CD4-positive, alpha-beta T cell treated with Interleukin-15 for 1 hour (primary cell): ENCODE data around the gene PTER.
A peak's percentile ranks its signal among the peaks of the same experiment; 100 is the strongest.

Experiments used
- DNase-seq: peaks from one replicate; pipeline ENCODE4 v3.0.0-alpha.2; 2020

PTER gene, protein sequence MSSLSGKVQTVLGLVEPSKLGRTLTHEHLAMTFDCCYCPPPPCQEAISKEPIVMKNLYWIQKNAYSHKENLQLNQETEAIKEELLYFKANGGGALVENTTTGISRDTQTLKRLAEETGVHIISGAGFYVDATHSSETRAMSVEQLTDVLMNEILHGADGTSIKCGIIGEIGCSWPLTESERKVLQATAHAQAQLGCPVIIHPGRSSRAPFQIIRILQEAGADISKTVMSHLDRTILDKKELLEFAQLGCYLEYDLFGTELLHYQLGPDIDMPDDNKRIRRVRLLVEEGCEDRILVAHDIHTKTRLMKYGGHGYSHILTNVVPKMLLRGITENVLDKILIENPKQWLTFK

DNA sequence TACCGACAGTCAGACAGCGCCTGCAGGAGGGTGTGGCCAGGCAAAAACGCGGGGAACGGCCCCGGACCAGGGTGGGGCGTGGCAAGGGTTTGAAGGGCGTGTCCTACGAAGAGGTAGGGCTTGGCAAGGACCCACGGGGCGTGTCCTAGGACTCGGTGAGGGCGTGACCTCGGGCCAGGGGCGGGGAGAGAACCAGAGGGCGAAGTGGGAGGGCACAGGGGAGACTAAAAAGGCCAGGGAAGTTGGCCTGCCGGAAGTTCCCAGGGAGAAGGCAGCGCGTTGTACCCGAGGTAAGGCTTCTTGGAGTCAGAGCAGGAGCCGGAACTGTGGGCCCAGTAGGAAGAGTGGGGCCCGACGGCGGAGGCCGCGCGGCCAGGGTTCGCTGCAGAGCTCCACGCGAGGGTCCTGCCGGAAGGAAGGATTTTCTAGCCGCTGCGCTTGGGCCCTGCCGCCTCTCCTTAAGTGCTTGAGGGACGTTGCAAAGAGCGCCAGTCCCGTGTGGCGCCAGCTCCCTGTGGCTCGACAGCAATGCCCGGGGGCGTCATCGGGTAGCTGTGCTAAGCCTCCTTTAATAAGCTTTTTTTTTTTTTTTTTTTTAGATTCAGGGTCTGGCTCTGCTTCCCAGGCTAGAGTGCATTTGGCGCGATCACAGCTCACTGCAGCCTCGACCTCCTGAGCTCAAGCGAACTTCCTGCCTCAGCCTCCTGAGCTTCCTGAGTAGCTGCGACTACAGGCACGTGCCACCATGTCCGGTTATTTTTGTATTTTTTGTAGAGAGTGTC lies at the start of gene PTER:
Gene PTER (plus strand): TSS at position 253 of the 782 bp plus-strand sequence. CDS start 47,375 bp downstream, outside the sequence.
- DNase-seq: peak; percentile 95

DNA sequence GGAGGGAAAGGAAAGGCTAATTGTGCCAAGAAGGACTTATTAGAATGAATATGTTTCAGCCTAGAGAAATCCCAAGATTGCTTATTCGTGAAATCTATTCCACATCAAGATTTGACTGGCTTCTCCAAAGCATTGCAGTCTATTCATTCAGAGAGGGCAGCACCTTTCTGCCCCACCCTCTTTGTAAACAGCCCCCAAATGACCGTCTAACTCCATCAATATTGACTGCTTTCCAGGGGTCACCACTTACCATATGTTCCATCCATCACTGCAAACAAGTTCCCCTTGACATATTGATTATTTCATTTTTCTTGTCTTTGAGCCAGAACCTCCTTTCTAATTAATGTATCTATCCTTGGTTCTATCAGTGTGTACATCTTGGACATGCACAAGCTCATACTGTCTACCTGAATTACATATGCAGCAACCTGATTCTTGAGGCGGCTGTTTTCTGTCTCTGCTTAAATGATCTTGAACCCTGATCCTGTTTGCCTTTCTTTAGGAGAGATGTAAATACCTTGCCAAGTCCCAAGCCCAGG lies 44.2 kb upstream of the PTER start:
- DNase-seq: no peak

DNA sequence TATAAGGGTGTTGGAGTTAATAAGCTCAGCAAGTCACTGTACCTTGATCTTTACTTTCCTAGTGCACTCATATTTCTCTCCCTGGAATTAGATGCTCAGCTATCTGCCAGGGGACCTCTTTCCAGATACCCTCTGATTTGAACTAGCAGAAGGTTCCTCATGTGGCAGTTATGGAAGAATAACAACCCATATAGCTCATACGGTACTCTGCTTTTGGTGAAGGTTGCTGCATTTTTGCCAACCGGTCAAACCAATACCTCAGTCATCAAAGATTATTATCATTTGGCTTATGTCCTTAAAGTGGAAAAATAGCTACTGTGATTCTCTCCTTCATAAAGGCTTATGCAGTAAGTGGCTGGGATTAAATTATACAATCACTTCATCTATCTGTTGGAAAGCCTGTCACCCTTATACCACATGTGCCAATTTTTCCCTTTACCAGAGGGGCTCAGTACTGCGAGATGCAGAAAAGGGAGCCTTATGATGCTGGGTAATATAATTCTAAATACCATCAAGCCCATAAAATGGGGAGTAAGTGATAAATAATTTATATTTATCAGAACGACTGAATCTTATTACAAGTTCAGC lies 43.4 kb upstream of the PTER start:
- DNase-seq: no peak

DNA sequence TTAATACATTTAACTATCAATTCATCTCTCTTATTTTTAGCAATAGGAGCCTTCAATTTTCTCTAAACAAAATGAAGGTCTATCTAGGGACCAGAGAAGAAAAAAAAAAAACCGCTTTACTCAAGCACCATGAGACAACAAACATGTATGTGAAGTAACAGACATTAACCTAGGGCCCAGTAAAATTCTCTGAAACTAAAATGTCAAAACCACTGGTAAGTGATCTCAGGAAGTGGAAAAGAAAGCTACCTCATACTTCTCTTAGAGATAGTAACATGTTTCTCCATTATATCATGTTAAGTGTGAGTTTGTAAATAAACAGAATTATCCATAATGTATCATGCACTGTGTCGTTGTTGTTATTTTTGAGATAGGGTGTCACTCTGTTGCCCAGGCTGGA lies 35.4 kb upstream of the PTER start:
- DNase-seq: no peak

DNA sequence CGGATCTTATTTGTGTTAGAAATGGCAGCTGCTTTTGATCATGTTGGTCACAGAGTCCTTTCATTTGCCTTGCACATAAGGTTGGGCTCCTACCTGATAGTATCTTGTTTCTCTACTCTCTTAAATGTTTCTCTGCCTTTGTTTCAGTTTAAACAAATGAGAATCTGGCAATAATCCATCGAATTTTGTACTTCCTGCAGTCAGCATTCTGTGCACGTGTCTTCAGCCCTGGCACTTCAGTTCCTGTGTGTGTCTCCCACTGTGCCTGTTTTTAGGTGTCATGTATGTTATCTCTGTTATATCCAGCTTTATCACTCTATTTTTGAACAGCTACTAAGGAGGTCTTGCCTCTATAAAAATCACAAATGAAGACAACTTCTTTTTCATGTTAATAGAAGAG lies 28.4 kb upstream of the PTER start:
- no peak for DNase-seq

DNA sequence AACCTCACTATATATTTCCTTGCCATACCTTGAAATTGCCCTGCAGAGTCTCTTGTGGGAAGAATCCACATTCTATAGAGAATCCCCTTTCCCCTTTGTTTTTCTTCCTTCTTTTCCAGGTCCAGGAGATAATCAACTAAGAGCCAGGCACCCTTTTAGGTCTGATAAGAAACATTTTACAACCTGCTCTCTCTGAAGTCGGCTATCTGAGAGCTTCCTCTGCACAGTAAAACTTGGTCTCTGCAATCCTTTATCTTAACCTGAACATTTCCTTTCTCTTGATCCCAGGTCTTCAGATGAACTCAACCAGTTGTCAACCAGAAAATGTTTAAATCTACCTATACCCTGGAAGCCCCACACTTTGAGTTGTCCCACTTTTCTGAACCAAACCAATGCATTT lies 19.5 kb upstream of the PTER start:
- DNase-seq: no peak

DNA sequence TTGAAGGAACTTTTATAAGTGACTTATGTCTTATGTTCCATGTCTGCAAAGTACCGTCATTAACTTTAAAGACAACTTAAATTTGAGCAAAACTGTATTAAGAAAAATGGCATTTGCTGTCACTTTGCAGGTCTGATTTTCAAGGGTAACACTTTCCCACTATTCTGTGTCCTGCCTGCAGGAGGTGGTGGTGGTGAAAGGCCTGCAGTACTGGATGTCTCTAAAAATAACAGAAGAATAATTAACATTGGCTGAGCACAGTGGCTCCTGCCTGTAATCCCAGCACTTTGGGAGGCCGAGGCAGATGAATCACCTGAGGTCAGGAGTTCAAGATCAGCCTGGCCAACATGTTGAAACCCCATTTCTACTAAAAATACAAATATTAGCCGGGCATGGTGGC lies 13.2 kb upstream of the PTER start:
- DNase-seq: no peak

DNA sequence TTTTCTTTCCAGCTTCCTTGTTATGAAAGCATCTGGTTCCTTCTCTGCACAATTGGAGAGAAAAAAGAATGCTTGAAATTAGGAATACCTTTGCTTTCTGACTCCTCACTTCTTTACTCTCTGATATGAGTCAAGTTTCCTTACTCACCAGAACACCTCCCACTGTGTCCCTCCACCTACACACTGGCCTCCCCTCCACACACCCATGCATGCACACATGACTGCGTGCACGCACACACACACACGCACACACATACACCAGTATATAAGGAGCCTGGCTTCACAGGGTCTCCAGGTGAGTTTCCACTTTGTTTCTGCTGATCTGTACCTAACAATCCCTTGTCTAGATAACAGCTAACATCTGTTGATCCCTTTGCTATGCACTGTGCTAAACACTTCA lies 11.4 kb upstream of the PTER start:
- DNase-seq: no peak

DNA sequence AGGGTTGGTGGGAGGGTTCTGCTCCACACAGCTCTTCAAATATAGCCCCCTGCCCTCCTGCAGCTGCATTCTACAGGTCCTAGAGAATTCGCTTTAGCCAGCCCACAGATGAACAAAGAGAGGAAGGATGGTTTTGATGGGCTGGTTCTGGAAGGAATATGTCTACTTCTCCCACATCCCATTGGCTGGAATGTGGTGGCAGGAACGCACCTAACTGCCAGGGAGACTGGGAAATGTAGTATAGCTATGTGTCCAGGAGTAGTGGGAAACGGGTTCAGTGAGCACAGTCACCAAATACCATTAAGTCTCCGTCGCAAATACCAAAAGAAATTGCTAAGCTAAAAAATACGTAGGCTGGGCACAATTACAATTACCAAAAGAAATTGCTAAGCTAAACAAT lies 7.3 kb upstream of the PTER start:
- DNase-seq: no peak

DNA sequence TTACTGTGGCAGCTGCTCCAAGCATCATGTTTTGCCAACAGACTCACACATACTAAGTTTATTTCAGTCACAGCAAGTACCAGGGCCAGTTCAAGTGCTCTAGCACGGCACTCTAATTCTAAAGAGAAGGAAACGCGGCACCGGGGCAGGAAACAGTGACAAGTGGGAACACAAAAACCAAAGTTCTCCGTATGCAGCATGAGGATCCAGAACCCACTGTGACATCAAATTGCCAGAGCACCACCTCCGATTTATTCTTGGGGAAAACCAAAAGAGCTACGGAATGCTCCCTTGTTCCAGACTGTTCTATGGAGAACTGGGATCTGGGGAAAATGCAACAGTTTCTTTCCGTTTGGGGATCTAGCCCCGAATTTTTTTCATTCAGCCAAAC lies 448 bp upstream of the PTER start:
- no peak for DNase-seq

DNA sequence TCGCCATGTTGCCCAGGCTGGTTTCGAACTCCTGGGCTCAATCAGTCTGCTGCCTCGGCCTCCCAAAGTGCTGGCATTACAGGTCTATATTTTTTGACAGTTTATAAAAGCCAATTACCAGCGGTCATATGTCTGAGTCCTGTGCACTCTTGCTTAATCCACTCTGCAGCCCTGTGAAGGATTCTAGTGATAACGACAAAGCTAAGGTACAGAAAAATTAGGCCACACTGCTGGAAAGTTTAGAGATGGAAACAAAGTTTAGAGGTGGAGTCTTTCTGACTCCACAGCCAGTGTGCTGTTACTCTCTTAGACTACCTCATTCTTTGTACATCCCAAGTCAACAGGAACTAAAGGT lies 707 bp downstream of the PTER start:
- DNase-seq: no peak

DNA sequence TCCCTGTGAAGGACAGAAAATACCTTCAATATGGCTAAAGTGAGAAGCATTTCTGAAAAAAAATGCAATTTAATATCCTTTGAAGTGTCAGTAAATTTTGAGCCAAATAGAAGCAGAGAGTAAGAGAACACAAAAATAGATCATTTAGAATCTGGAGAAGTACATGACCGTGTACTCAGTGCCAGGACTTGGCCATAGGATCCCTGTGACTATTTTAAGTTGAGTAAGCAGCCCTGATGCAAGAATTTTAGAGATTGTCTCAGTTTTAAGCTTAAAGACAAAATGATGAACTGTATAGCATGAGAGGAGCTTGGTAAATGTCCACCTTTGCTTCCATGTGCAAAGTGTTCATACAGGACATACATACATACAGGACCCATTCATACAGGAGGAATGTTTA lies 2.5 kb downstream of the PTER start:
- DNase-seq: no peak

DNA sequence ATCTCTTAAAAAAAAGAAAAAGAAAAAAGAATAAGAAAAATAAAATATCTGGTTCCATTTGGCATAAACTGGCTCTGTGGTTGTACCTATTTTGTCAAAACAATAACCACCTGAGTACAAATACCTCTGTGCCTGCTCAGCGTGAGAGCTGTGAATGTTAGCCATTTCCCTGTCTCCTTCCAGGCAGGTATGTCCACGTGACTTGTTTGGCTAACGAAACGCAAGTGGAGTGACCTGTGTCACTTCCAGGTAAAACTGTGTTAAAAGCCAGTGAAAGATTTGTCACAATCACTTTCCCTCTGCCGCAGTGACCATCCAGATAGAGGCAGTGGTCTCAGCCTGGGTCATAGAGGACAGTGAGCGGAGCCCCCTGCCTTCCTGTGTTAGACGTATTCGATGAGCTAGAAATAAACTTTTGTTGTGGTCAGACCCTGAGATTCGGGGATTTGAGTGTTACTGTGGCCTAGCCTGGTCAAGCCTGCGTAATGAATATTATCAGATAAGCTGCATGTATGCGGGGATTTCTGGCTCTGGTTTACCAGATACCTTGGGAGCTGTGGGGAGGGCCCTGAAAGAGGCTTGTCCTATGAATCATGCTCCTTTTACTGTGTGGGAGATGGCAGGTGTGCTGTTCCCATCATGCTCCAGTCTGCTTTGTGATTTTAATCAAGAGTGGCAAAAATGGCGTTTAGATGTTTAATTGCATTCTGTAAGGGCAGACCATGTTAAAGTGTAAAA lies 3.8 kb downstream of the PTER start:
- no peak for DNase-seq

DNA sequence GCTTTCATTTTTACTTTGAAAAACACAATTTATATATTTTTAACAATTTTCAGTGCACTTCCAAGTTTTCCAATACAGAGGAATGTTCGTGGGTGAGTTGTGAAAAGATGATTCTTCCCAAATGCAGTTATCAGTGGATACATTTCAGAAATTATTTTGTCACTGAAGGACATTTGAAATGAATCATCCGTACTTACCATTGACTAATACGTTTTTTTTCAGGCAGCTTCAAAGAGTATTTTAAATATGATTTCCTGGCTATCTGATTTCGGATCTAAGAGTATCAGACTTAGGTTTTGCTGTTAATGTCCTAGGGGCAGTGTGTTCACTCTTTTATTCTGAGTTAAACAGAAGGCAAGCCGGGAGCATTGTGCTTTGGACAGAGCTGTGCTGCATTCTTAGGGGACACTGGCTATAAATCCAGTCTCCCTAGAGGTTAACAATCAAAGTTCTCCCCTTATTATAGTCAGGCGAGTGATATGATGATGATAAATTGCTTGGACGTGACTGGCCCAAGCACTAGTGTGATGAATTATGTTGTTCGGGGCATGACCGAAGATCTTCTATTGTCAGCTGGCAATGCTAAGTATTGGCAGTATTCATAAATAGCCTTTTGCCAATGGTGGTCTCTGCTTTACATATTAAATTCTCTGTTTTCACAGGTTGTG lies 4.5 kb downstream of the PTER start:
- no peak for DNase-seq

DNA sequence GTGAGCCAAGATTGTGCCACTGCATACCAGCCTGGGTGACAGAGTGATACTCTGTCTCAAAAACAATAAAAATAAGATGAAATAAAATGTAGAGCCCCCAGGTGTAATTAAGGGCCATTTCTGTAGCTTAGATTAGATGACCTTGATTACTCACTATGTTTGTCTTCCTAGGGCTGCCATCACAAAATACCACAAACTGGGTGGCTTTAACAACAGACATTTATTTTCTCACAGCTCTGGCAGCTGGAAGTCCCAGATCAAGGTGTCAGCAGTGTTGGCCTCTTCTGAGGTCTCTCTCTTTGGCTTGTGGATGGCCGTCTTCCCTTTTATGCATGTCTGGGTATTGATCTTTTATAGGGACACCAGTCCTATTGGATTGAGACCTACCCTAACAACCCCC lies 6.1 kb downstream of the PTER start:
- DNase-seq: no peak

DNA sequence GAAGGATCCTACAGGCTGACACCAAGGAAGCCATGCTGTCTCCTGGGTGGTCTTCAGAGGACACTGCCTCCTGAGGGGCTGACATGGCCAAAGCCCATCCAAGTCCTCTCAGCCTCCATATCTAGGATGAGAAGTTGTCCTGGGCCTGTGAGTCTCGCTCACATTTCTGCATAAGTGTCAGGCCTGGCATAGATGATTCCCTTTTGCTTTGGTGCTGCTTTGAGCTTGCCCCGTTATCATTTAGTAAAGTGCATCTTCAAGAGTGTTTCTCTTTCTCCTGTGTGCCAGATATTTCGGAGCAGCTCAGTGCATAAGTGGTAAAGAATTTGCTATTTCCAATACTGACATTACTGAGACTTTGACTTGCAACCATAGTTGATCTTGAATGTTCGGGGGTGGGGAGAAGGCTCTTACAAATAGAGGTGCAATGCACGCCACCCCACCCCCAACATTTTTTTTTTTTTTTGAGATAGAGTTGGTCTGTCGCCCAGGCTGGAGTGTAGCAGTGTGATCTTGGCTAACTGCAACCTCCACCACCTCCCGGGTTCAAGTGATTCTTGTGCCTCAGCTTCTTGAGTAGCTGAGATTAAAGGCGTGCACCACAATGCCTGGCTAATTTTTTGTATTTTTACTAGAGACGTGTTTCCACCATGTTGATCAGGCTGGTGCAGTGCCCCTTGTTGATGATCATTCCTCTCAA lies 9.1 kb downstream of the PTER start:
- no peak for DNase-seq

DNA sequence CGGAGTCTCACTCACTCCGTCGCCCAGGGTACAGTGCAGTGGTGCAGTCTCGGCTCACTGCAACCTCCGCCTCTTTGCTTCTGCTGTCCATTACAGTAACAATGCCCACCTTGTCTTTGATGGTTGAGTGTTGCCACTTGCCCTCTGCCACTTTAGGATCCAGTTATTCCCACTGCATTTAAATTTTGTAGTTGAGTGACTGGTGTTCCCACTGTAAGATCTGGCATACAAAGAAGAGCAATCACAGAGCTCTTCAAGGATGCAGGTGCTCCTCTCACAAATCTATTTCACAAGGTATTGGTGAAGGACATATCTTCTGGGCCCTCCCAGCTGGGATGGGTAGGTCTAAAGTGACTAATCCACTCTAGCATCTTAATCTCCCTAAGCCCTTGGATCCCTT lies 12.6 kb downstream of the PTER start:
- no peak for DNase-seq

DNA sequence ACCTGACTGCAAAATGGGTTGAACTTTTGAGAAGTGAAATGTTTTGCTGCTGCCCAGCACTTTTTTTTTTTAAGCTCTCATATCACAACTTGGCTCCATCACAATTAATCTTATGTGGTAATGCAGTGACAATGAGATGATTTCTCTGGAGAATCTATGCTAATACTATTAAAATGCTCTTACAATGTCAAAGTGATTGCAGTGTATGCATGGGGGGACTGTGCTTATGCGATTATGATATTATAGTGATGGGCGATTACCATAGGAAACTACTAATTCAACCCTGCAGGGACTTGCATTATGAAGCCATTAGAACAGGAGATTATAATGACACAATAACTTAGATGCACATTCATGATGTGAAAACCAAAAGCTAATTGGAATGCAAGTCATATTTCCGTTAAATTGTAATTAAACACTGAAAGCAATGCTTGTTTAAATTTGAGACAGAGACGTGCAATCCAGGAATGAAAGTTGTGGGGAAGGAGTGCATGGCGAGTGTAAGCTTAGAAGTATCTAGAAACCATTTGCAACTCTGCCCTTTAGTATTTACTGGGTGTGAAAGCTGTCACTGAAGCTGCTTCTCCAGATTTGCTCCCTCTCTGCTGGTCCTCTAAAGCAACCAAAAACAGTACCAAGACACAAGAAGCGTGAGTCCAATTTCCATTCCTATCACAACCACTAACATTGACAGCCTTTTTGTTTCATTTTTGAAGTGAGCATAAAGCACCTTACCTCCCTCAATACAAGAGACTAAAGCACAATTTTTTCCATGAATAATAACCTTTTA lies 21.6 kb downstream of the PTER start:
- DNase-seq: no peak

DNA sequence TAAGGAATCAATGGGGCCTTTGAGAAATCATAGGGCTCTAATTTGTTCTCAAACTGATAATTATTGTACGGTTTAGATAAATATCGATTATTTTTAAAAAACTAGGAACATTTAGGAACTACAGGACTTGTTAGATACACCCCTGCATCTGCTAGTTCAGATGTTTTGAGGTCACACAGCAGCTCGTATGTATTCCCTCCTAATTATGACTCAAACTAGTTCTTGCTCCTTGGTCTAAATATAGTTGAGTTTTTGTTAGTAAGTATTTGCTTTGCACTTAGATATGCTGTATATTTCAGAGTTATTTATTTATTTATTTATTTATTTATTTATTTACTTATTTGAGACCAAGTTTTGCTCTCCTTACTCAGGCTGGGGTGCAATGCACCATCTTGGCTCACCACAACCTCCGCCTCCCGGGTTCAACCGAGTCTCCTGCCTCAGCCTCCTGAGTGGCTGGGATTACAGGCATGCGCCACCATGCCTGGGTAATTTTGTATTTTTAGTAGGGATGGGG lies 22.7 kb downstream of the PTER start:
- DNase-seq: no peak

DNA sequence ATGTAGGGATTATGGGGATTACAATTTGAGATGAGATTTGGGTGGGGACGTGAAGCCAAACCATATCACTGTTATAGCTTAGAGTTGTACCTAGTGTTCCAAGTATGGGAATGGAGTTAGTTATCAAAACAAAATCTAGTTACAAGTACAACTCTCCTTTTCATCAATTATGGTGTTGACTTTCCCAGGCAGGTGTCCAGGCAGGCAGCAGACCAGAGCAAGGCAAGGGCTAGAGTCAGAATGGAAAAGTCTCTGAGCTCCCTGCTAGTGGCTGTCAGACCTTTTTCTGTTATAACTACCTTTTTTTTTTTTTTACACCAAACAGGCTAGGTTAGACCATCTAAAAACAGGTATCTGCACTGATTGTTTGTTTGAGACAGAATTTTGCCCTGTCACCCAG lies 29.2 kb downstream of the PTER start:
- DNase-seq: no peak

DNA sequence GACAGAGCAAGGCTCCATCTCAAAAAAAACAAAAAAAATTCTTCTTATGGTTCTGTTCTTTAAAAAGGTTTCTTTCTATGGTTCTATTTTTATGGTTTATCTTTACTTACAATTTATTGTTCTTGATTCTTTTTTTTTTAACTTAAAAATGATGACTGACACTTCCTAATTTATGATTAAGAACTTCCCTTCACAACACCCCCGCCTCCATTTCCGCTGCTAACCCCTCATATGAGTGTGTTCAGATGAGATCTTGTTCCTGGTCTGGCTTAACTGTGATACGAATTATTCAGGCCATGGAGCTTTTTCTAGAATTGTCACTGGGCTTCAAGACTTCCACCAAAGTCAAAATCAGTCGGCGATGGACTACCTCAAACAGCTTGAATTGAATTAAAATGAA lies 33.9 kb downstream of the PTER start:
- DNase-seq: peak; percentile 20
